NCI-H748 treated with DMSO at 0.1 percent for 48 hours (cell line): ENCODE data around the gene AOAH.

Experiments used
- DNase-seq: peaks from one replicate; lab custom pipeline; 2025; lab: John Stamatoyannopoulos, UW

AOAH gene

DNA sequence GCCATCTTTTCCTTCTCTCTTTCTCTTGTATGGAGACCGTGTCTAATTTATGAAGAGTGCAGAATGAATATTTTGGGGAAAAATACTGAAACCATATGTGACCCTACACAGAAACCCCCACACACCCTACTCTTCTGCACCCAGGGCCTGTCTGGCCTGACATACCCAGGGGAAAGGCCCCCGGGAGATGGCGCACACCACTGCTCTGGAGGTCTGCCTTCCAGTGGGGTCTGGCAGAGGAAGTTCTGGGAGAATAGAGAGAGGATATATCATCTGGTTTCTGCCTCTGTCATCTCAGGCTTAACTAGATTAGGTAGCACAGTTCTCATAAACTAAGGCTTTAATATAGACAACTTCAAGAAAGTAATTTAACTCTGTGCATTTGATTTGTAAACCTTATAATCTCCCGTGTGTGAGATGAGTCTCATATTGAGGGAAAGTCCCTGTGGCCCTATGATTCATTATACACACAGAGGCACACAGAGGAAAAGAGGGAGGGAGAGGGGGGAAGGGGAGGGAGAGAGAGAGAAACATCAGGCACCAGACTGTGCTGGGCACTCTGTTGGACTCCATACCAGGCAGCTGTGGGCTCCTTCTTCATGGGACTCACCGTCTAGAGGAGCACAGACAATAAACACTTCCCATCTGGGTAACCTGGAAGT lies 123.3 kb downstream of the AOAH start:
- no peak for DNase-seq

- no peak for DNase-seq
These were observed 124.0 kb downstream of the AOAH start for GRCh38 chr7:36600314-36600682.

DNA sequence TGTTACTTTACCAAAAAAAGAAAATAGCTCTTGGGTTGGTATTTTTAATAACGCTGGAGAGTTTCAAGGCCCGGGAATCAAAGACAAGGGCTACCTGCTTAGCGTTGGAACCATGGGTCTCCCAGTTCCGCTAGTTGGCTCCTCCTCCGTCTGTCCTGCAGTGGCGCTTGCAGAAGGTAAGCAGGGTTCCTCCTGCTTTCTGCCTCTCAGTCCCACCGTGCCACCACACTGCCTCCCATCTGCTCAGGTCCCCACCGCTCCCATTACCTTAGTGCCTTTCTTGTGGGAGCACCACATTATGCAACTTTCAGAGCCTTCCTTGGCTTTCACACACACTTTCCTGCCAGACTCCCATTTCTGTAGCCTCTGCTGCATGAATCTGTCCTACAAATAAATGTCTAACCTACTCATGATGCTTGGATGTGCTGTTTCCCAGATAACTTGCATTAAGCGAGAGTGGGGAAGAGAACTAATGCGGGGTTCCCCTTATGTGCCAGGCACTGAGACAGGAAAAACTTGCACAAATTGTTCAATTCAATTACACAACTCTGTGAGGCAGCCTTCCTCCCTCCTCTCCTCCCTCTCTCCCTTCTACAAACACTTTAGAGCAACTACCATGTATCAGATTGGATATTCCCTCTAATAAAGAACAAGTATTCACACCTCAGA lies 124.5 kb downstream of the AOAH start:
- DNase-seq: no peak

GRCh38 chr7:36598054-36598674 lies 126.1 kb downstream of the AOAH start:
- DNase-seq: no peak

- DNase-seq: no peak
These were observed 127.1 kb downstream of the AOAH start for GRCh38 chr7:36597090-36597773.

DNA sequence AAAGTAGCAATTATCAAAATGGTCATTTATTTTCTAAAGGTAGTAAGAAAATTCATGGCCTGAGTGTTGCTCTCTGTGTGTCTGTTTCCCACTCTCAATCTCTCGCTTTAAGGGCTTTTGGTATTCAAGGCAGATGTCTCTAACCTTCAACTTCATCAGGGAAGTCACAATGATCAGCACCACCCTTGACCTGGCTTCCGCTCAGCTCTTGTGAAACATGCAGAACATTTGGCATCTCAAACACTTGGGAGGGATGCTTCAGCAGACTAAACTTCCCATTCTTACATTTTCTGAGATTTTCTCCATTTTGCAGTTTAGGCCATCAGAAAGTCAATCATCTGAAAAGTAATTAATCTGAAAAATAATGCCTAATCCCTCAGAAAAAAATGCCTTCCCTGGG lies 129.8 kb downstream of the AOAH start:
- no peak for DNase-seq

- DNase-seq: no peak
These were observed 132.7 kb downstream of the AOAH start for GRCh38 chr7:36591636-36592035.

GRCh38 chr7:36589391-36589790 lies 134.9 kb downstream of the AOAH start:
- no peak for DNase-seq

DNA sequence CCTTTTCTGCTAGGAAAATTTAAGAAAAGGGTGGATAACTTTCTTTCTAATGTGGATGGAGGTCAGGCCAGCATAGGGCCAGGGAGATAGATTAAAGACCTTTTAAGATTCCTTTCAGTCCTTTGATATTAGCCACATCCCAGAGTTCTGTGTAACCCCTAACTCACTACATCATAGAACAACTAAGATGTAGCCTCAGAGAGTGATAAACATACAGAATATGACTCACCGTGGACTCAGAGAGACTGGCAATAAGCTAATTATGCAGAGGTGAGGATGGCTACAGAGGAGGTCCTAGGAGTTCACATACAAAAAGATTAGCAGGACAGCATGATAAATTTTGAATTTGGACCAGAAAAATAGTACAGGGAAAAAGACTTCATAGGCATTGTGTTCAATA lies 141.0 kb downstream of the AOAH start:
- DNase-seq: no peak

DNA sequence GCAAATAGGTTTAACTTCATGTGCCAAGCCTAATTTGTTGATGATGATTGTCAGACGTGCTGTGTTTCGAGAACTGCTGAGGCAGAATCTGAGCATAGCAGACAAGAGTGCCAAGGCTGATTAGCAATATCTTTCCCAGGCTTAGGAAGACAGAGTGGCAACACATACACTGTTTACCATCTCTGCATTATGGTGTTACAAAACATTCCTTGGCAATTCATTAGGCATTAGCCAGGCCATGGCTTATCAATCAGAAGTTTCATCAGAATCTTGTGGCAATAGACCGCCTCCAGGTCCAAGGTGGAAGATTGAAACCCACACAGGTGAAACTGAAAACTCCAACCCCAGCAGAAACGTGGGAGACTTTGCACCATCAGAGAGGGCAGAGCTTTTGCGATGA lies 148.5 kb downstream of the AOAH start:
- DNase-seq: no peak

GRCh38 chr7:36573066-36573465 lies 151.2 kb downstream of the AOAH start:
- no peak for DNase-seq

DNA sequence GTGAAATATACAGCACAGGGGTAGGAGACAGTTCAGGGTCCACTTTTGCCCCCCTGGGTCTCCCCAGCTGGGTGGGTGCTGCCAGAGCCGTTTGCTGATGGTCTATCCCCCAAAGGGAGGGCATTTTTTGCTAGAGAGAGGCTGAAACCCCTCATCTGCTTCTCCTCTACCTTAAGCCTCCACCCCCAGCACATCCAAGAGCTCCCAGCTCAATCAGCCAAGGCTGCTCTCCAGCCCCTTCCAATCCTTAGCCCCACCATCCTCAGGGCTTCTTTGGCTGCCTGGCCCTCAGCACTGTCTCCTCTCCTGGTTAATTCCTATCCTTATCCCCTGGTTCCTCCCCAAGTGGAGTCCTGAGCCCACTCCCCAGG lies 153.1 kb downstream of the AOAH start:
- no peak for DNase-seq

- DNase-seq: no peak
These were observed 153.6 kb downstream of the AOAH start for GRCh38 chr7:36570528-36571189.

GRCh38 chr7:36568452-36568849 lies 155.8 kb downstream of the AOAH start:
- DNase-seq: no peak

DNA sequence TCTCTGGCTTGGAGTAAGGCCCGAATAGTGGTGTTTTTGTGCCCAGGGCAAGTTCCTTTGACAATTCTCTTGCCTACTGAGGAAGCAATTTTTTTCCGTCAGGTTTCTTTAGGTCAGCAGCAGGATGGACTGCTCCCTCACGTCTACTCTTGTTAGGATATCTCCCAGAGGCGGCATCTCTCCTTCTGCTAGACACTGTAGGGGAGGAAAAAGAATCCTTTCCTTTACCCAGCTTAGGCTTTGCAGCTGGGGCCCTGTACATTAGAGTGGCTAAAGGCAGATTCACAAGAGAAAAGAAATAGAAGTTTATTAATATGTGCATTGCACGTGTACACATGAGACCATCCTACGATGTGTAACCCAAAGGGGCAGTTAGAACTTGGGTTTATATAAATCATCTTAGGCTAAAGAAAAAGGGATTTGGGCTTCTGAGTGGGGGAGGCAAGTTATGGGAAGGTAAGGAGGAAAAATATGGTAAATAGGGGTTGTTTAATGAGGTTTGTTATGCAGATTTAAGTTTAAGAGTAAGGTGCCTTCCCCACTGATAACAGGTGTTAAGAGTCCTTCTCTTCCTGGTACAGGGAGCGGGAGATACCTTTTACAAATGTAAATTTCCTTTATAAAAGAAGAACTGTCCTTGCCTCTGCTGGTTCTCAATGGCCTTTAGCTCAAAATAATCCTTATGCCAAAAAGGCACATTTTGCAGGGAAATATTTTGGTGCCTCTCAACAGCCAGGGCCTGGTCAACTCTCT lies 156.4 kb downstream of the AOAH start:
- no peak for DNase-seq

DNA sequence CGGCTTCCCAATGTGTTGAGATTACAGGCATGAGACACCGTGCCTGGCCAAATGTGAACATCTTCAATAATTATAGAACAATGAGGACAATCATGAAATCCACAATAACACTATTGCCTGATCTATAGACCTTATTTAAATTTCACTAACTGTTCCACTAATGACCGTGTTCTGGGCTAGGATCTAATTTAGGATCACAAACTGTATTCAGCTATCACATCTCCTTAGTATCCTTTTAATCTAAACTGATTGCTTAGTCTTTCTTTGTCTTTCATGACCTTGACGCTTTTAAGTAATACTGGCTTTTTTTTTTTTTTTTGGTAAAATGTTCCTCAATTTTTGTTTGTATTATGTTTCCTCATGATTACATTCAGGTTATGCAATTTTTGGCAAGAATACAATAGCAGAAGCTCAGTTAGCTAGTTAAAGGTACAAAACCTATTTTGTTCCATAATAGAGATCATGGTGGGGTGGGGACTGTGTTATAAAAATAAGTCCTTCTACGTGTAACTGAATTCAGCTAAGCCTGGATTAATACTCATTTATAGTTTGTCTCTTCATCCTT lies 158.4 kb downstream of the AOAH start:
- DNase-seq: no peak

DNA sequence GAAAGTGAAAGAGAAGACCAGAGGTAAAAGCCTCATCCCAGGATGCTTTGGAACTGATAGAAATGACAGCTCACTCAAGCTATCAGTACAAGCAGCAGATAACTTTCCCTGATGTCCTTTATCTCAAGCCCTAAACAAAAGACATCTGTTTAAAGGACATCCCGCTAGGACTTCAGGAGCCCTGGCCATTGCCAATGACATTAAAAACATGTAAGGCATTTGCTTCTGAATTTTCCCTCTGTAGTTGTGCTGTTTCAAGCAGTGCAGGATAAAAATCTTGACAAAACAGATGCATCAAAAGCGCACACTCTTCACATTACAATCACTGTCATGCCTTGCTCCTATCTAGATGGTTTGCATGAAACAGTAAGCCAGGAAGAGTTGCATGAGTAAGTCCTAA lies 159.8 kb downstream of the AOAH start:
- DNase-seq: no peak

DNA sequence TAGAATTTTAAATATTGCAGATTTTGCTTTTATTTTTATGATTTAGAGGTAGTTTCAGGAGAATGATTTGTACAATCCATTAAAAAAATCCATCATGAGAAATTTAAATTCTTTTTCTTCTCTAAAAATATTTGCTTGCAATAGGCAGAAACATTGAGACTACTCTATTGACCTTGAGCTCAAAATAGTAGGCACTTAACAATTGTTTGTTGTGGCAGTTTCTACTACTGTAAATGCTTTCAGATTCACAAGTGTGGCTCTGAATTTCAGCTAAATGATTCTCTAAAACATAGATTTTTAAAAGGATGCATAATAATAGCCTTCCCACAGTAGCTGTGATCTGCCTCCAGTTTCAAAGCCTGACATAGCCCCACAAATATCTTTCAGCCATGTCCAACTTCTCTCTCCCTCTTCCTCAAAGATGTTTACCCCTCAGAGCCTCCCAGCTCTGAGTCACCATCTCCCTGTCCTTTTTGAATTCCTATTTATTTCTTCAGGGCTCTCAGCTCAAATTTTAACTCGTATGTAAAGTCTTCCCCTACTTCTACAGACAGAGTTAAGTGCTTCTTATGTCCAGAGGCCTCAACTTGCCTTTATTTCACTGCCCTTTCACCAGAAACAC lies 160.5 kb downstream of the AOAH start:
- DNase-seq: no peak

DNA sequence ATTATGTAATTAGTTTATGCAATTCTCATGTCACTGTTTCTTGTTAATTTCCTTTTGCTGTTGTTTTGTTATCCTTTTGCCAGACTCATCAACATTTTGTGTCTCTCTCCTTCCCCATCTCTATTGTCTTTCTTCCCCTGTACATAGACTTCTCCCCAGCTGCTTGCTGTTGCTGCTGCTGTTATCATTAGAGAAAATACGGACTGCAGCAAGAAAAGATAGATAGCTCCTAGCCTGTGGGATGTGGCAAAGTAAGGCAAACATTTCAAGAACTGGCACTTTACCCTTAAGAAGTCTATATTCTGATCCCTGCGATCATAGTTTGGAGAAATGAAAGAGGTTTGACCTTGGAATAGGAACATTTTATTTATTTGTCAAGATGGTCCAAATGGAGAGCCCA lies 162.2 kb downstream of the AOAH start:
- no peak for DNase-seq

GRCh38 chr7:36549029-36549428 lies 175.3 kb downstream of the AOAH start:
- DNase-seq: no peak

DNA sequence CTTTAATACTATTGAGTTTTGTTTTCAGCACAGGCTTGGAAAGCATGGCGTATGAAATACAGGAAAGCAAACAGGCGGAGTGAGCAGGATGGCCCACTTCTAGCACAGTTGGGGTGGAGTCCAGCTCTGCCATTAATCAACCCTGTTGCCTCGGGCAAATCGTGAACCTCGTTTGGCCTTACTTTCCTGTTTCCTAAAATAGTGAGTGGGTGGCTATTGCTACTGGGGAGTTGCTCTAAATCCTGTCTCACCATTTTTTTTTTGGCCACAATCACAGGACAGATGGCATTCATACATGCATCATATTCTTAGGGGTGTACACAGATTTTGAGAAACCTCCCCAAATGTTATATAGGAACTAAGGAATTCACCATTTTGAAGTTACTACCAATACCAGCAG lies 176.9 kb downstream of the AOAH start:
- no peak for DNase-seq
